Renal cortex interstitium (tissue), 11 donors: ENCODE measurements around the gene CCR5AS.

Experiments
- DNase-seq, 11 donors: peaks; one replicate each; pipeline ENCODE4 v3.0.0-alpha.2; 2013; ENCODE audit warnings: low read depth in 9 of 11, low spot score in 4 of 11; ENCODE audit errors: extremely low read depth in 1 of 11

CCR5AS gene

DNA sequence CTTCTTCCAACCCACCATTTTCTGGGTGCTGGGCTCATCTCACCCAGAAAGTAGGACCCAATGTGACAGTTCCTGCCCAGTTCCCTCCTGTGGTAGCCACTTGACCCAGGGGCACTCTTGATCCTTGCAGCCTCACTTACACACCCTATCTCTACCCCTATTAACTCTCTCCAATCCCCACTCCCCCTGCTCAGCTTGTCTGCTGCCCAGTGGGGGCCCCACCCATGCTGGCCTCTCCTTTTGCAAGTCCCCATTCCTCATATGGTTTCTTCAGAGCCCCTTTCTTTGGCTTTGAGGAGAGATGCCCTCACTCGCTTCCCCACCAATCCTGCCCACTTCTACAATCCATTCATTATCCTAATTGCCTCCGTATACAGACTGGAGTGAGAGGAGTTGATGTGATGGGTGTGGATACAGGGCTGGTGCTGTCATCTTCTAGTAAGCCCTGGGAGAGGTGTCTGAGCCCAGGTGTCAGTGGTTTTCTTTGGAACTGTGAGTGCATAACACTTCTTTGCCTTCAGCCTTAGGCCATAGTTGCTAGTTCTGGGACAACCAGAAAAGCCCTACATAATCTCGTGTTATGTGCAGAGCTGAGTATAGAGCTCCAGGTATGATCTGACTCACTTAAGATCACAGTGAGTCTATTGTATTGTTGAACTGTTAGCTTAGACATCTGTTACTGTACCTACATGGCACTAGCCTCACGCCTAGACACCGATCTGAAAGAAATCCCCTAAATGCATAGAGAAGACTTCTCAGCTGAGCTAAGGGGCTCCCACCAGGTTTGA, 40.9 kb downstream of the CCR5AS start:
- no peak for DNase-seq

DNA sequence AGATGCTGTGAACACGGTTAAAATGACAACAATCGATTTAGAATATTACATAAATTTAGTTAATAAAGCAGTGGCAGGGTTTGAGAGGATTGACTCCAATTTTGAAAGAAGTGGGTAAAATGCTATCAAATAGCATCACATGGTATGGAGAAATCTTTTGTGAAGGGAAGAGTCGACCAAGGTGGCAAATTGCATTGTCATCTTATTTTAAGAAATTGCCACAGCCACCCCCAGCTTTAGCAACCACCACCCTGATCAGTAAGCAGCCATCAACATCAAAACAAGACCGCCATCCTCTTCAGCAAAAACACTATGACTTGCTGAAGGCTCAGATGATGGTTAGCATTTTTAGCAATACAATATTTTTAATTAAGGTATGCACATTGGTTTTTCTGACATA, 41.8 kb downstream of the CCR5AS start:
- no peak for DNase-seq

DNA sequence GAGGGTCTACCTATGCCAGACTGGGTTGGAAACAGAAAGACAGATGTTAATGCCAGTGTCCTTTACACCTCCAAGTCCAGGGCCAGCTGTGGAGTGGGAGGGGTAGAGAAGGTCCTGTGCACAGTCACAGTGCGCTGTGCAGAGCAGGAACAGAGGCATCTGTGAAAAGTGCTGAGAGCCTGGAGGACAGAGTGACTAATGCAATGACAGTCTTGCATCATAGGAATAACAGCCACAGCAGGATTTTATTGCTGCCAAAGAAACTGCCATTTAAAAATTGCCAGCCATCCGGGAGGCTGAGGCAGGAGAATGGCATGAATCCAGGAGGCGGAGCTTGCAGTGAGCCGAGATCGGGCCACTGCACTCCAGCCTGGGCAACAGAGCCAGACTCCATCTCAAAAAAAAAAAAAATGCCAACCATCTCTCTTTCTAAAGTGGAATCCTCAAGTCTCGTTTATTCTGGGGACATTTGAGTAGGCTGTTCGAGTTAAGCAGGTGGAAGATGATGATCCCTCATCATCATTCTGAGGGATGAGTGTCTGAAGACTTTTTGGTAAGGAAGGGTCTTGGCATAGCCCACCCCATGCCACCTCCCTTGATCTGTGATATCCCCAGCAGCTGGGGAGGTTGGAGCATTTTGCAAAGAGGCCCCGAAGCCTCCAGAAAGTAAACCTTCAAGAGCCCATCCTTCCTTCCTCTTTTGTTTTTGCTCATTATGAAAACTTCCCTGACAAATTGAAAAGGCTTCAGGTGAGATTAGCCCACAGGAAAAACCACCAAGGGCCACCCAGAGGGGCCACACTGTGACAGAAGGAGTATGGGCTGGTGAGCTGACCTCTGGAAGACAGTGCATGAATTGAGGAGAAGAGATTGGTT, 45.2 kb downstream of the CCR5AS start:
- DNase-seq, result no peak

DNA sequence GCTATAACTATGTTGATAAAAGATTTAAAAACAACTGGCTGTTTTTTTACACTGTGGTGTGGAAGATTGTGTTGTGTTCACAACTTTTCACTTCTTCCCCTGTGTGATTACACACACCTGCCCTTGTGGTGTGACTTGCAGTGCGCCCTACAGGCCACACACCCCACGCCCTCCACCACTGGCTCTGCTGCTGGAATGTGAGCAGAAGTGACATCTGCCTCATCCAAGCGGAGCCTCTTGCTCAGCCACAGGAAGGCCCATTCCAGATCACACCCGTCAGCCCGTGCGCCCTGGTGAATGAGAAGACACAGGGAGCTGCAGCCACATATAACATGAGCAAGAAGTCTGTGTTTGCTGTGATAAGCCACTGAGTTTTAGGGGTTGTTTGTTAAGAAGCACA, 46.0 kb downstream of the CCR5AS start:
- DNase-seq, result no peak

DNA sequence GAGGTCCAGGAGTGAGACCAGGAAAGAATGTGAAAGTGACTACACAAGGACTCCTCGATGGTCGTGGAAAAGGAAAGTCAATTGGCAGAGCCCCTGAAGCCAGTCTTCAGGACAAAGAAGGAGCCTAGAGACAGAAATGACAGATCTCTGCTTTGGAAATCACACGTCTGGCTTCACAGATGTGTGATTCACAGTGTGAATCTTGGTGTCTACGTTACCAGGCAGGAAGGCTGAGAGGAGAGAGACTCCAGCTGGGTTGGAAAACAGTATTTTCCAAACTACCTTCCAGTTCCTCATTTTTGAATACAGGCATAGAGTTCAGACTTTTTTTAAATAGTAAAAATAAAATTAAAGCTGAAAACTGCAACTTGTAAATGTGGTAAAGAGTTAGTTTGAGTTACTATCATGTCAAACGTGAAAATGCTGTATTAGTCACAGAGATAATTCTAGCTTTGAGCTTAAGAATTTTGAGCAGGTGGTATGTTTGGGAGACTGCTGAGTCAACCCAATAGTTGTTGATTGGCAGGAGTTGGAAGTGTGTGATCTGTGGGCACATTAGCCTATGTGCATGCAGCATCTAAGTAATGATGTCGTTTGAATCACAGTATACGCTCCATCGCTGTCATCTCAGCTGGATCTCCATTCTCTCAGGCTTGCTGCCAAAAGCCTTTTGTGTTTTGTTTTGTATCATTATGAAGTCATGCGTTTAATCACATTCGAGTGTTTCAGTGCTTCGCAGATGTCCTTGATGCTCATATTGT, 47.0 kb downstream of the CCR5AS start:
- no peak for DNase-seq

DNA sequence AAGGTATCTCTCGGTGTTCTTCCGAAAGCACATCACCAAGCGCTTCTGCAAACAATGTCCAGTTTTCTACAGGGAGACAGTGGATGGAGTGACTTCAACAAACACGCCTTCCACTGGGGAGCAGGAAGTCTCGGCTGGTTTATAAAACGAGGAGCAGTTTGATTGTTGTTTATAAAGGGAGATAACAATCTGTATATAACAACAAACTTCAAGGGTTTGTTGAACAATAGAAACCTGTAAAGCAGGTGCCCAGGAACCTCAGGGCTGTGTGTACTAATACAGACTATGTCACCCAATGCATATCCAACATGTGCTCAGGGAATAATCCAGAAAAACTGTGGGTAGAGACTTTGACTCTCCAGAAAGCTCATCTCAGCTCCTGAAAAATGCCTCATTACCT, 48.4 kb downstream of the CCR5AS start:
- DNase-seq, result no peak

DNA sequence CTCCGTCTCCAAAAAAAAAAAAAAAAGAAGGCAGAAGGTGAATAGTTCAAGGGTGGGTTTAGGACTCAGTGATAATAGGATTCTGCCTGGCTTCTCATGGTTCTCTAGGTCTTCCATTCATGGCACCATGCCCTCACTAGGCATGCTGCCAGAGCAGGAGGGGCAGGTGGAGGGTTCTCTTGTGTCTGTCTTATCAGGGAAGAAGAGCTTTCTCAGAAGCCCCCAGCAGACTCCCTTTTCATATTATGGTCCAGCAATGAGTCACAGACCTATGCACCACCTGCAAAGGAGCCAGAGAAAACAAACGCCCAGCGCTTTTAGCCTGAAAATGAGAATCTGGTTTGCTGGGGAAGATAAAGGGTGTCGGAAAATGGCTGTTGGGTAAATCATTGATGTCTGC, 50.0 kb downstream of the CCR5AS start:
- no peak for DNase-seq

DNA sequence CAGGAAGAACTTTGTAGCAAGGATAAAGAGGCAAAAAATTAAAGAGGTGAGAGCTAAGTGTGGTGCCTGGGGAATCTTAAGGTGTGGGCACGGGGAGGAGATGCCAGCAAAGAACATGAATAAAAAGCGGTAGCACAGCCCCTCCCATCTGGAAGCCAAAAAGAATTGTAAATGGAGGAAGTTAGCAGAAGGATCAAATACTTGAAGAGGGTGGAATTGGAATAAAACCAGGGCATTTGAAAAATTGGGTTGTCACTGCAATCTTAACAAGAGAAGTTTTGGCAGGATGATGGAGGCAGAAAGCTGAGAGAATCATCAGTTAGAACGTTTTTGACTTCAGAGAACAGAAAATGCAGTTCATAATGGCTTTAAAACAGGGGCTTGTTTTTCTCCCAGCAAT, 50.6 kb downstream of the CCR5AS start:
- DNase-seq, result no peak

DNA sequence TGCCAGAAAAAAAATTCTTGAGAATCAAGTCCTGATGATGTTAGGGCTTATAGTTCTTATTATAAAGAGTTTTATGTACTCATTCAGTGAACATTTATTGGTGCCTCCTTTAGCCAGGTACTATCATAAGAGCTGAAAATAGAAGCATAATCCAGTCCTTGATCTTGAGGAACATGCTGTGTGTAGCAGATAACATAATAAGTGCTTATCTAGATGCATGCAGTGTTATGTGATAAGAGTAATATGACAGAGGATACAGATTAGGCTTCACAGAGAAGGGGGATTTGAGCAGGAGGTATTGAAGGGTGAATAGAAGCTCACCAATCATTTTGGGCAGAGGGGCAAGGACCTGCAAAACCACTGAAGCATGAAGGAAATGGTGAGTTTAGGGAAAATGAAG, 51.9 kb downstream of the CCR5AS start:
- DNase-seq, result no peak

DNA sequence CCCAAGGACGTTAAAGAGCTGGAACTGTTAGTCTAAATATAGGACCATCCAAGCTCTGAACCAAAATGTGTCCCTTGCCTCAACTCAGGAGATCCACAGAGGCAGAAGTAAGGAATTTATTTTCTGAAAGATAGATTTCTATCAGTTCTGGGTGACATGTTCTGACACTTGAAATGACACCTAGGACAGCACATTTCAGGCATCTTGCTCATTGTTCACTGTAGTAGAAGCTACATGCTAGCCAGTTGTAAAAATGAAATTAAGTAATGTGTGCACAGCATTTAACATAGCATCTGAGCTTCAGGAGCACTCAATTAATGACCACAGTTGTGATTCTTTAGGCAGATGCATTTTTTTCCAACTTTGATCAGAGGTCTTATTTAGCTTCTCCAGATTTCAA, 52.4 kb downstream of the CCR5AS start:
- DNase-seq, result no peak

DNA sequence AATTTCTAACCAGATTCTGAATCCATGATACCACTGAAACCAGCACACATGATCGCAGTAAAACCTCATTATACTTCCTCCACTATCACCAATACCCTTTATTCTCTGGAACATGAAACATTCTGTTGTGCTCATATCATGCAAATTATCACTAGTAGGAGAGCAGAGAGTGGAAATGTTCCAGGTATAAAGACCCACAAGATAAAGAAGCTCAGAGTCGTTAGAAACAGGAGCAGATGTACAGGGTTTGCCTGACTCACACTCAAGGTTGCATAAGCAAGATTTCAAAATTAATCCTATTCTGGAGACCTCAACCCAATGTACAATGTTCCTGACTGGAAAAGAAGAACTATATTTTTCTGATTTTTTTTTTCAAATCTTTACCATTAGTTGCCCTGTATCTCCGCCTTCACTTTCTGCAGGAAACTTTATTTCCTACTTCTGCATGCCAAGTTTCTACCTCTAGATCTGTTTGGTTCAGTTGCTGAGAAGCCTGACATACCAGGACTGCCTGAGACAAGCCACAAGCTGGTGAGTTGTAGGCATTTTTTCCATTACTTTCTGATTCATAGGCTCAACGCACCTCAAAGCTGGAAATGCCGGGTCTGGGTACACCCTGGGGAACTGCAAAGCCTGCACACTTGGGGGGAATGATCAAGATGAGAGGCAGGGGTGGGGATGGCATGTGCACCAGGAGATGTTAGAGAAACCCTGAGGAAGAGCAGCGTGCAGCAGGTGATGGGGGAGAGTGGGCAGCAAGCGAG, 53.0 kb downstream of the CCR5AS start, which contains the start of gene CCR2:
Gene CCR2 (plus strand): TSS at position 465 of the 764 bp plus-strand sequence. CDS start 3,417 bp downstream, outside the sequence.
- DNase-seq, result no peak

DNA sequence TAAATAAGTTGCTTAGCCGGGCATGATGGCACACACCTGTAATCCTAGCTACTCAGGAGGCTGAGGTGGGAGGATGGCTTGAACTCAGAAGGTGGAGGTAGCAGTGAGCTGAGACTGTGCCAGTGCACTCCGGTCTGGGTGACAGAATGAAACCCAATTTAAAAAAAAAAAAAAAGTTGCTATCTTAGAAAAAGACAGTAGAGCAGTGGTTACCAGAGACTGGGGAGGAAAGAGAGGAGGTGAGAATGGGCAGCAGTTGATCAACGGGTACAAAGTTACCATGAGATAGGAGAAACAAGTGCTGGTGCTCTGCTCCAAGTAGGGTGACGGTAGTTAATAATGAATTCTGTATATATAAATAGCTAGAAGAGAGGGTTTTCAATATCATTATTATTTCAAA, 53.8 kb downstream of the CCR5AS start:
- DNase-seq, result no peak

DNA sequence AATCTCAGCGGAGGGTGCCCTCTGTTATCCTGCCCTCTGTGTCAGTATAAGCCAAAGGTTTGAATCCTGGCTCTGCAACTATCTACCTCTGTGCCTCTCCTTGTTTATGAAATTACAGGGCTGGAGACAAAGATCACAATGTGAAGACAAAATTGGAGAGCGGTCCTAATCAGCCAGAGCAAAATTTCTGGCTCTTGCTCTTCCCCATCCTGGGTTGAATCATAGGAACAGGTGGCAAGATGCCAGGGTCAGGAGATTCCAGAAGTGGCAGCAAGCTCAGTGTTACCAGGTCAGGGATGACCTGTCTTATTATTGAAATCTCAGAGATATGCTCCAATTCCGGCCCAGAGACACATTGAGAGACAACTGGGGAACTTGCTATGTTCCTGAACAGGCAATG, 55.2 kb downstream of the CCR5AS start:
- no peak for DNase-seq

DNA sequence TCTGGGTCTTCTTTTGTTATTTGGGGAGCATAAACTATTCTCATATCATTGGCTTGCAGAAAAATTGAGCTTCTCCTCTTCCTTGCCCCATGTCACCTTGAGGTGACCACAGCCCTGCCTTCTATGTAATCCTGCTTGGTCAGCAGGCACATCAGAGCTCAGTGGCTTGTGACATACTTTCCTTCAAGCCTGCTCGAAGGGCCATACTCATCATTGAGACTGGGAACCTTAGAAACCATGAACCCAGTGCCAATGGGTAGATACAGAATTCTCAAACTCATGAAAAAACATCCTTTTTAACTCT, 56.7 kb downstream of the CCR5AS start:
- DNase-seq, result no peak

DNA sequence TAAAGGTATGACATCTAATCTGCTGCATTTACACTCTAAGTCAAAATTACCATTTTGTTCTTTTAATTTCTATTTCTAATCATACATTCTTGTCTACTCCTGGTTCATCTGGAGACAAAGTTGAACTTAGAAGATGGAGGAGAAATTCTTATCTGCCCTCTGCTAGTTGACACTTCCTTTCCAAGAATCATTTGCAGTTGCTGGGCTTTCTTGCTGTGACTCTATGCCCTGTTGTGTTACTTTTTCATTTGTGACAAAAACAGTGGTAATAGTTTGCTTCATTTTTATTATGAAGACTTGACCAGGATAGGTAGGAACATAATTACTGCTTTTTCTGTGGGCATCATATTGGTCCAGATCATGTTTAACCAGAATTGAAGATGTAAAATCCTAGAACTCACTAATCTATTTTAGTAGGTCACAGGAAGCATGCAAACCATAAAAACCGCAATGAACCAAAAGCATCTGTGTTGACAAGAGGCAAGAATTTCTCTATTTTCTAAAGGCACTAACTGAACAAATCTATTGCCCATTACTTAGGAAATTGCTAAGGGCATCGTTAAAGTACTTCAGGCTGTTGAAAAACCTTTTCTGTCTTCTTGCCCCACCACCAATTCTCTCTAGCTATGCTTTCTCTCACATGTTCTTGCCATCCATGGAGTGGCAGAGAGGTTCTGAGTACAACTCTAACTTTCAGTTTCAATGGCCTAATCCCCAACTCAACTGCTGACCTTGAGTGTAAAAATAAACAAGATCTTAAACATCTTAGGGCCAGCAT, 57.2 kb downstream of the CCR5AS start:
- no peak for DNase-seq

DNA sequence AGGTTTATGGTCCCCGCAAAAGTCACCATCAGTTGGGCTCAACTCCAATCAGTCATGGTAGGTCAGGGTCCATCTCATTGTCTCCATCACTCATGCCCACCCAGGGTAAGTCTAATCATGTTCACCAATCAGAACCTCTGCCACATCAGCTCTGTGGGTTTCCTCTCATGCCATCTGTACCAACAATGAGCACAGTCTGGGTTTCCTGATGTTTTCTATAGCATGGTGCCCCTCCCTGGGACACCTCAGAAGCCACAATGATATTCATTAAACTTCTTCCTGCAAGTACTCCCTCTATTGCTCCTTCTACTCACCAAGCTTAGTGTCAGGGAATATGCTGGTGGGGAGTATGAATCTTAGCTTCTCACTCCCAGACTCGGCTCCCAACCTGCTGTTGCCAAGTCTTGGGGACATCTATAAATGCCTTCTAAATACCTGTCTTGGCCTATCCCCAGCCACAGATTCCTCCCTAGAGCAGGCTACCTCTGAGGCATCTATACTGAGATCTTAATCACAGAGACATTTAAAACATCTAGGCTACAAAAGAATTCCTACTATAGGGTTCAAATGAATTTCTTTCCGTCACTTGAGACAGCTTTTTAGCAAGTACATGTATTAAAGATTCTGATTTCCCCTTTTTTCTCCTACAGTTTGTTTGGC, 57.9 kb downstream of the CCR5AS start:
- no peak for DNase-seq

DNA sequence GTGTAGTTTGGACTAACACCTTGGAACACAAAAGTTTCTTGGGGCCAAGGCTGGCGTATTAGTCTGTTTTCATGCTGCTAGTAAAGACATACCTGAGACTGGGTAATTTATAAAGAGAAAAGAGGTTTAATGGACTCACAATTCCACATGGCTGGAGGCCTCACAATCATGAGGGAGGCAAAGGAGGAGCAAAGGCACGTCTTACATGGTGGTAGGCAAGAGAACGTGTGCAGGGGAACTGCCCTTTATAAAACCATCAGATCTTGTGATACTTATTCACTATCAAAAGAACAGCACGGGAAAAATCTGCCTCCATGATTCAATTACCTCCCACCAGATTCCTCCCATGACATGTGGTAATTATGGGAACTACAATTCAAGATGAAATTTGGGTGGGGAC, 62.4 kb downstream of the CCR5AS start:
- DNase-seq, result no peak

DNA sequence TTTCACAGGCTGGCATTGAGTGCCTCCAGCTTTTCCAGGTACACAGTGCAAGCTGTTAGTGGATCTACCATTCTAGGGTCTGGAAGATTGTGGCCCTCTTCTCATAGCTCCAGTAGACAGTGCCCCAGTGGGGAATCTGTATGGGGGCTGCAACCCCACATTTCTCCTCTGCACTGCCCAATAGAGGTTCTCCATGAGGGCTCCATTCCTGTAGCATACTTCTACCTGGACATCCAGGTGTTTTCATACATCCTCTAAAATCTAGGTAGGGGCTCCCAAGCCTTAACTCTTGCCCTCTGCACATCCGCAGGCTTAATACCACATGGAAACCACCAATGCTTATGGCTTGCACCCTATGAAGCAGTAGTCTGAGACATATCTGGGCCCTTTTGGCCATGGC, 68.0 kb downstream of the CCR5AS start:
- DNase-seq, result no peak
